Activated B cell treated with CpG ODN at 0.5 μM for 24 hours (primary cell): ENCODE results near the gene MACROD2. TPM values are rescaled to one million over a fixed set of nuclear protein-coding genes. Genes with fewer than 3 reads are reported as not detected.

ENCODE experiments used
- ATAC-seq: fragments of 200-7000 bp; cut with Tn5 transposase; one replicate; pipeline ENCODE4 v1.10.0; 2021; ENCODE audit warnings: low read depth, mild to moderate bottlenecking, moderate library complexity
- CTCF ChIA-PET: fragments of 350-600 bp; sonication (Branson Sonifier 250); formaldehyde crosslinking; loops from one replicate; lab custom pipeline; 2021; ENCODE audit warnings: antibody characterized with exemption; lab: Charles Lee
- POLR2A ChIA-PET: fragments of 350-600 bp; sonication (Branson Sonifier 250); formaldehyde crosslinking; loops from one replicate; lab custom pipeline; 2021; ENCODE audit warnings: antibody characterized with exemption; lab: Charles Lee
- DNase-seq: peaks from one replicate; pipeline ENCODE4 v3.0.0; 2022
- H3K27ac Mint-ChIP-seq: one replicate; pipeline ENCODE4 v1.8.0; 2020; ENCODE audit warnings: mixed read lengths
- H3K27me3 Mint-ChIP-seq: one replicate; pipeline ENCODE4 v1.8.0; 2021; ENCODE audit warnings: mixed read lengths
- H3K36me3 Mint-ChIP-seq: one replicate; pipeline ENCODE4 v1.8.0; 2021; ENCODE audit warnings: low read depth, mixed read lengths
- H3K4me1 Mint-ChIP-seq: one replicate; pipeline ENCODE4 v1.8.0; 2021; ENCODE audit warnings: mixed read lengths
- H3K4me3 Mint-ChIP-seq: one replicate; pipeline ENCODE4 v1.8.0; 2020; ENCODE audit warnings: mild to moderate bottlenecking, mixed read lengths
- H3K9me3 Mint-ChIP-seq: one replicate; pipeline ENCODE4 v1.8.0; 2020; ENCODE audit warnings: mixed read lengths
- CTCF ChIP-seq: fragments of 200-600 bp; IDR thresholded peaks from one replicate; pipeline ENCODE4 v1.8.0; 2022; ENCODE audit warnings: antibody characterized with exemption, mild to moderate bottlenecking
- intact Hi-C: fragments of 100-400 bp; cut with micrococcal nuclease; formaldehyde crosslinking; loops from one replicate; pipeline ENCODE4 v1.15.1; 2024
- total RNA-seq: library from RNA; stranded (reverse); gene quantifications from 2 replicates; pipeline ENCODE4 v1.2.3, GENCODE V29; 2022

MACROD2 gene
- total RNA-seq, 1 donor from 2014 or later: 55.1 TPM

DNA sequence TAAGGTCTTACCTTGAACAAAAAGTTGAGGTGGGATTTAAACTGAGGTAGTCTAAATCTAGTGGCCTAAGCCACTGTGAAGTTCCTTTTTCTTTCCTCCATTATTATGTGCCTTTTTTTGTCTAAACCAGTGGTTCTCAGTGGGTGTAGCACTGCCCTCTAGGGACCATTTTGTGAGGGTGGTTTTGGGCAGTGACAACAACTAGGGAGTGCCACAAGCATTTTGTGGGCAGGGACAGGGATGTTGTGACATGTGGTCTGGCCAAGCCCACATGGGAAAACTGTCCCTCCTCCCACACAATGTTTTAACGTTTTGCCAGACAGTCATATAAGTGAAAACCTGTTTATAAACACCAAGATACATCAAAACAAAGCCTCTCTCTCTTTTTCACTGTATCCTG is 1241.5 kb downstream of the MACROD2 start:
- CTCF ChIA-PET: interaction anchor here (0.7 to 1.3 kb wide), 2 partner anchors 122 to 899 kb away, joined by 3 to 6 read pairs; partner anchors contain the start of gene FLRT3

DNA sequence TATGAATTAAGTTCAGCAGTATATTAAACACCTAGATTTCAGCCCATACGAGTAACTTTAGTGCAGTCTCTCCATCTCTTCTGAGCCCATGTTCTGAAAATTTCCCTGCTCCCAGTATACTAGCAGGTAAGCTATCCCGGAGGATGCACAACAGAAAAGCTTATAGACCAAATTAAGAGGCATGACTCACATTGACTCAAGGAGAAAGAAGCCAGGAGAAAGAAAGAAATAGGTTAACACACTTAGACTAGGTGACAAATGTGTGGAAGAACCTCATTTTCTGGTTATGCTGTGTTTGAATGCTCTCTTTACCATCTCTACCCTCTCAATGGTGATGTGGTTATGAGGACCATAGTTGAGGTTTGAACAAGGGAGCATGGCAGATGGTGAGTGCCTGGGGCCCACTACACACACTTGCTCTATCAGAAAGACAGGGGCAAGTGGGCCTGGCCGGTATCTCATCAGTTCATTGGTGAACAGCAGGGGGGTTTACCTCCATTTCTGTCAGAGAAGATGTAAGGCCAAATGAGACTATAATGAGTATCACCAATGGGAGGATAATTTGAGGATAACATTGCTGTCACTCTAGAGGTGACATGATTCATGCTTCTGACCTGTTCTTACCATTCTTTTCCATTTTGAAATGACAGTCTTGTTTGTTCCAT is 1244.4 kb downstream of the MACROD2 start:
- ChIA-PET POLR2A (interaction anchor here (0.6 kb wide), 1 partner anchor 123 kb away, joined by 4 read pairs; no protein-coding TSS in a partner anchor), CTCF (interaction anchor here (1.0 kb wide), 1 partner anchor 10 kb away, joined by 4 read pairs; no protein-coding TSS in a partner anchor)
- no peak for DNase-seq
- intact Hi-C loops: no loop called here
- Mint-ChIP-seq H3K9me3 (no peaks in the 10 kb centered on the region), H3K4me1 (peaks cover 10% of the 10 kb centered on the region), H3K36me3 (no peaks in the 10 kb centered on the region), H3K27ac (no peak overlapping the region), H3K27me3 (no peaks in the 10 kb centered on the region), H3K4me3 (no peak overlapping the region)
- TF ChIP-seq CTCF: no peak
- ATAC-seq: no peak

More for the DNA sequence above, 1241.5 kb downstream of the MACROD2 start:
- DNase-seq (no peak), ATAC-seq (peak; percentile 67)
- H3K27ac Mint-ChIP-seq: peak overlapping the region; percentile 16
- POLR2A ChIA-PET: no interaction called here
- intact Hi-C loops: loop anchor here (1.0 kb wide), 1 partner anchor 900 kb away; the partner anchor contains the start of gene FLRT3
- H3K9me3 Mint-ChIP-seq: no peaks in the 10 kb centered on the region
- H3K4me1 Mint-ChIP-seq: peaks cover 10% of the 10 kb centered on the region
- H3K27me3 Mint-ChIP-seq: no peaks in the 10 kb centered on the region
- TF ChIP-seq CTCF: no peak
- no peaks in the 10 kb centered on the region for H3K36me3 Mint-ChIP-seq
- no peak overlapping the region for H3K4me3 Mint-ChIP-seq

DNA sequence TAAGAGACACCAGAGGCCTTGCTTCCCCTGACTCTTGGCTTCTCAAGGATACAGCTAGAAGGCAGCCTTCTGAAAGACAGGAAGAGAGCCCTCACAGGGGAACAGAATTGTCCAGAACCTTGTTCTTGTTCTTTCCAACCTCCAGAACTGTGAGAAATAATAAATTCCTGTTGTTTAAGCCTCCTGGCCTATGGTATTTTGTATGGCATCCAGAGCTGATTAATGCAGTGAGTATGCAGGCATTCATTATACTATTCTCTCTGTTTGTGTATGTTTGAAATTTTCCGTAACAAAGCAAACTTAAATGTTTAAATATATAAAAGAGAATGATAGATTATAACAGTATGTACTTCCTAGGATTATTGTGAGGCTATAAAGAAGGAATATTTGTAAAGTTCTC is 1245.5 kb downstream of the MACROD2 start:
- intact Hi-C loops: no loop called here
- Mint-ChIP-seq H3K27ac (no peak overlapping the region), H3K27me3 (no peaks in the 10 kb centered on the region), H3K36me3 (no peaks in the 10 kb centered on the region), H3K4me1 (peaks cover 10% of the 10 kb centered on the region), H3K9me3 (no peaks in the 10 kb centered on the region), H3K4me3 (no peak overlapping the region)
- ATAC-seq: no peak
- TF ChIP-seq CTCF: no peak
- no peak for DNase-seq
- ChIA-PET POLR2A (no interaction called here), CTCF (no interaction called here)

DNA sequence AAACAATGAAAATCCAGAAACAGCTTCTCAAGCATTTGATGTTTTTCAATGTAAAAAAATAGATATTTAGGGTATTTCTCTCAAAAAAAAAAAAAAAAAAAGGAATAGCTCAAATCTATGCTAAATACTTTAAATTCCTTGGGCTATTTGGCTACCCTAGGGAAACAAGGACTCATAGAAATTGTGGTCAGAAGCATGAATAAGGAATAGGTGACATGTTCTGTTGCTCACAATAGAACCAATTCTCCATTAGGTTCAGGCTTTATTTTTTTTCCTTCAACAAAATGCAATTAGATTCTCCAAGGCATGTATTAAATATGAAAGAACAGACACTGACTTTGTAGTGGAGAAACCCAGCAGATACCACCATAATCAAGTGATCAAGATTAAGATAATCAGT is 1246.4 kb downstream of the MACROD2 start:
- no peak overlapping the region for H3K4me3 Mint-ChIP-seq
- no peak for ATAC-seq
- peaks cover 8% of the 10 kb centered on the region for H3K4me1 Mint-ChIP-seq
- H3K9me3 Mint-ChIP-seq: no peaks in the 10 kb centered on the region
- H3K27ac Mint-ChIP-seq: no peak overlapping the region
- ChIA-PET POLR2A (no interaction called here), CTCF (no interaction called here)
- no peaks in the 10 kb centered on the region for H3K27me3 Mint-ChIP-seq
- no peak for DNase-seq
- intact Hi-C loops: no loop called here
- TF ChIP-seq CTCF: no peak
- no peaks in the 10 kb centered on the region for H3K36me3 Mint-ChIP-seq

- POLR2A ChIA-PET: no interaction called here
- Mint-ChIP-seq H3K4me1 (no peaks in the 10 kb centered on the region), H3K9me3 (no peaks in the 10 kb centered on the region), H3K27me3 (no peaks in the 10 kb centered on the region), H3K4me3 (no peak overlapping the region), H3K27ac (no peak overlapping the region), H3K36me3 (no peaks in the 10 kb centered on the region)
- no peak for ATAC-seq
- no peak for TF ChIP-seq CTCF
- intact Hi-C loops: no loop called here
- no peak for DNase-seq
- CTCF ChIA-PET: no interaction called here
Observed at GRCh38 chr20:15242773-15243172, 1247.5 kb downstream of the MACROD2 start.
